ENCODE results near the gene ATAD3B.
"Not testable (repeated sequence)": the region's sequence is repeated elsewhere in the genome, so short reads cannot be mapped to it uniquely, and the experiment has no call there.

The ATAD3B gene

GRCh38 chr1:1471389-1472052 lies at the start of gene ATAD3B:
Gene ATAD3B, plus strand, starts transcription at chr1:1471765. Its CDS starts 120 bp downstream, at chr1:1471885.
- H3K4me3 Mint-ChIP-seq = peak within 1 kb of the TSS; percentile 90 to 96
- ATAC-seq (replicated peaks) (peak; percentile 96 to 97), DNase-seq (peak; percentile 90)
- peak within 1 kb of the TSS; percentile 91 for H3K27ac Mint-ChIP-seq
- no peaks in the 10 kb centered on the region for H3K9me3 Mint-ChIP-seq
- H3K36me3 Mint-ChIP-seq = peaks cover 4% of the 10 kb centered on the region in 2 donors
- no peaks in the 10 kb centered on the region for H3K27me3 Mint-ChIP-seq
- H3K4me1 Mint-ChIP-seq = peaks cover 12 to 30% of the 10 kb centered on the region in 2 donors

GRCh38 chr1:1421907-1422464 lies 49.6 kb upstream of the ATAD3B start:
- H3K4me1 Mint-ChIP-seq = peaks cover 19 to 28% of the 10 kb centered on the region in 2 donors
- H3K27me3 Mint-ChIP-seq = peaks cover 30 to 55% of the 10 kb centered on the region in 2 donors

GRCh38 chr1:1422465-1423244 lies 48.9 kb upstream of the ATAD3B start:
- no peak for ATAC-seq (replicated peaks)

More at GRCh38 chr1:1421907-1422464, 49.6 kb upstream of the ATAD3B start:
- H3K27ac Mint-ChIP-seq = no peak overlapping the region
- H3K36me3 Mint-ChIP-seq = peaks cover 0 to 2% of the 10 kb centered on the region in 2 donors
- DNase-seq (no peak), ATAC-seq (replicated peaks) (no peak)
- H3K9me3 Mint-ChIP-seq = no peaks in the 10 kb centered on the region
- no peak overlapping the region for H3K4me3 Mint-ChIP-seq

GRCh38 chr1:1423245-1423597 lies 48.3 kb upstream of the ATAD3B start:
- Mint-ChIP-seq H3K36me3 (no peaks in the 10 kb centered on the region), H3K27me3 (peaks cover 31 to 57% of the 10 kb centered on the region in 2 donors)

More at GRCh38 chr1:1422465-1423244, 48.9 kb upstream of the ATAD3B start:
- H3K4me1 Mint-ChIP-seq = peaks cover 15 to 25% of the 10 kb centered on the region in 2 donors
- H3K27me3 Mint-ChIP-seq = peaks cover 30 to 55% of the 10 kb centered on the region in 2 donors
- H3K27ac Mint-ChIP-seq = no peak overlapping the region
- H3K4me3 Mint-ChIP-seq = no peak overlapping the region
- no peaks in the 10 kb centered on the region for H3K9me3 Mint-ChIP-seq
- no peak for DNase-seq
- H3K36me3 Mint-ChIP-seq = peaks cover 0 to 2% of the 10 kb centered on the region in 2 donors

GRCh38 chr1:1424707-1425106 lies 46.9 kb upstream of the ATAD3B start:
- Mint-ChIP-seq H3K9me3 (no peaks in the 10 kb centered on the region), H3K4me1 (peaks cover 7 to 10% of the 10 kb centered on the region in 2 donors), H3K4me3 (no peak overlapping the region), H3K36me3 (no peaks in the 10 kb centered on the region), H3K27ac (no peak overlapping the region), H3K27me3 (peaks cover 43 to 71% of the 10 kb centered on the region in 2 donors)
- DNase-seq (no peak), ATAC-seq (replicated peaks) (no peak)

More at GRCh38 chr1:1423245-1423597, 48.3 kb upstream of the ATAD3B start:
- Mint-ChIP-seq H3K4me3 (no peak overlapping the region), H3K27ac (no peak overlapping the region), H3K9me3 (no peaks in the 10 kb centered on the region), H3K4me1 (peaks cover 11 to 19% of the 10 kb centered on the region in 2 donors)
- DNase-seq (no peak), ATAC-seq (replicated peaks) (no peak)

- Mint-ChIP-seq H3K4me3 (no peak overlapping the region), H3K36me3 (no peaks in the 10 kb centered on the region), H3K9me3 (no peaks in the 10 kb centered on the region), H3K4me1 (peaks cover 7 to 10% of the 10 kb centered on the region in 2 donors), H3K27me3 (peaks cover 49 to 78% of the 10 kb centered on the region in 2 donors), H3K27ac (no peak overlapping the region)
- DNase-seq = no peak
- ATAC-seq (replicated peaks) = no peak
Observed at GRCh38 chr1:1425426-1425752, 46.2 kb upstream of the ATAD3B start.

- Mint-ChIP-seq H3K36me3 (no peaks in the 10 kb centered on the region), H3K4me3 (peak overlapping the region in 1 of 2 donors; percentile 56), H3K27ac (no peak overlapping the region), H3K4me1 (peaks cover 5 to 6% of the 10 kb centered on the region in 2 donors), H3K9me3 (no peaks in the 10 kb centered on the region), H3K27me3 (peaks cover 49 to 78% of the 10 kb centered on the region in 2 donors)
- DNase-seq (no peak), ATAC-seq (replicated peaks) (peak; percentile 30 to 32)
Observed at GRCh38 chr1:1425753-1426495, 45.6 kb upstream of the ATAD3B start.

- H3K36me3 Mint-ChIP-seq = no peaks in the 10 kb centered on the region
- no peaks in the 10 kb centered on the region for H3K9me3 Mint-ChIP-seq
- DNase-seq (no peak), ATAC-seq (replicated peaks) (peak; percentile 26 to 31)
- H3K27ac Mint-ChIP-seq = no peak overlapping the region
- H3K4me3 Mint-ChIP-seq = peak overlapping the region in 1 of 2 donors; percentile 56
- H3K4me1 Mint-ChIP-seq = peaks cover 5 to 6% of the 10 kb centered on the region in 2 donors
- H3K27me3 Mint-ChIP-seq = peaks cover 47 to 76% of the 10 kb centered on the region in 2 donors
Observed at GRCh38 chr1:1426496-1427105, 45.0 kb upstream of the ATAD3B start.

- Mint-ChIP-seq H3K27ac (no peak overlapping the region), H3K4me1 (peaks cover 5 to 6% of the 10 kb centered on the region in 2 donors), H3K36me3 (no peaks in the 10 kb centered on the region), H3K4me3 (no peak overlapping the region), H3K9me3 (no peaks in the 10 kb centered on the region), H3K27me3 (peaks cover 50 to 76% of the 10 kb centered on the region in 2 donors)
- ATAC-seq (replicated peaks) (no peak), DNase-seq (no peak)
Observed at GRCh38 chr1:1427106-1427819, 44.3 kb upstream of the ATAD3B start.

- no peak for ATAC-seq (replicated peaks)
- no peak overlapping the region for H3K4me3 Mint-ChIP-seq
- H3K9me3 Mint-ChIP-seq = no peaks in the 10 kb centered on the region
- peaks cover 51 to 75% of the 10 kb centered on the region in 2 donors for H3K27me3 Mint-ChIP-seq
- H3K36me3 Mint-ChIP-seq = no peaks in the 10 kb centered on the region
- peaks cover 7 to 11% of the 10 kb centered on the region in 2 donors for H3K4me1 Mint-ChIP-seq
- DNase-seq = no peak
- no peak overlapping the region for H3K27ac Mint-ChIP-seq
Observed at GRCh38 chr1:1427820-1428148, 43.8 kb upstream of the ATAD3B start.

GRCh38 chr1:1428174-1428573 lies 43.4 kb upstream of the ATAD3B start:
- Mint-ChIP-seq H3K36me3 (no peaks in the 10 kb centered on the region), H3K4me3 (peak overlapping the region in 1 of 2 donors; percentile 39), H3K4me1 (peaks cover 7 to 11% of the 10 kb centered on the region in 2 donors), H3K27ac (no peak overlapping the region), H3K9me3 (no peaks in the 10 kb centered on the region), H3K27me3 (peaks cover 48 to 71% of the 10 kb centered on the region in 2 donors)
- ATAC-seq (replicated peaks) (no peak), DNase-seq (no peak)

- H3K4me1 Mint-ChIP-seq = peaks cover 9 to 19% of the 10 kb centered on the region in 2 donors
- H3K9me3 Mint-ChIP-seq; H3K27ac Mint-ChIP-seq; H3K36me3 Mint-ChIP-seq; DNase-seq; ATAC-seq (replicated peaks); H3K4me3 Mint-ChIP-seq: not testable (repeated sequence)
- peaks cover 46 to 74% of the 10 kb centered on the region in 2 donors for H3K27me3 Mint-ChIP-seq
Observed at GRCh38 chr1:1428967-1429366, 42.6 kb upstream of the ATAD3B start.

GRCh38 chr1:1429671-1430073 lies 41.9 kb upstream of the ATAD3B start:
- Mint-ChIP-seq H3K27ac (no peak overlapping the region), H3K27me3 (peaks cover 42 to 76% of the 10 kb centered on the region in 2 donors), H3K4me3 (no peak overlapping the region), H3K9me3 (no peaks in the 10 kb centered on the region), H3K36me3 (no peaks in the 10 kb centered on the region), H3K4me1 (peaks cover 9 to 26% of the 10 kb centered on the region in 2 donors)
- ATAC-seq (replicated peaks) (no peak), DNase-seq (no peak)

Measured in stimulated activated naive B cell treated with anti-CD40 and anti-IgM and Interleukin-4, amounts not matched to agents 10 μg/mL and 1 μg/mL and 100 μg/mL, for 72 hours (primary cell).